Measurements from ENCODE around the gene ANKRD18A. TPM values are rescaled to one million over a fixed set of nuclear protein-coding genes. Genes with fewer than 3 reads are reported as not detected.
"Not testable (repeated sequence)": the region's sequence is repeated elsewhere in the genome, so short reads cannot be mapped to it uniquely, and the experiment has no call there.

Gene ANKRD18A
- total RNA-seq, 2 experiments from 2014 or later = 3.1 to 3.4 TPM

DNA sequence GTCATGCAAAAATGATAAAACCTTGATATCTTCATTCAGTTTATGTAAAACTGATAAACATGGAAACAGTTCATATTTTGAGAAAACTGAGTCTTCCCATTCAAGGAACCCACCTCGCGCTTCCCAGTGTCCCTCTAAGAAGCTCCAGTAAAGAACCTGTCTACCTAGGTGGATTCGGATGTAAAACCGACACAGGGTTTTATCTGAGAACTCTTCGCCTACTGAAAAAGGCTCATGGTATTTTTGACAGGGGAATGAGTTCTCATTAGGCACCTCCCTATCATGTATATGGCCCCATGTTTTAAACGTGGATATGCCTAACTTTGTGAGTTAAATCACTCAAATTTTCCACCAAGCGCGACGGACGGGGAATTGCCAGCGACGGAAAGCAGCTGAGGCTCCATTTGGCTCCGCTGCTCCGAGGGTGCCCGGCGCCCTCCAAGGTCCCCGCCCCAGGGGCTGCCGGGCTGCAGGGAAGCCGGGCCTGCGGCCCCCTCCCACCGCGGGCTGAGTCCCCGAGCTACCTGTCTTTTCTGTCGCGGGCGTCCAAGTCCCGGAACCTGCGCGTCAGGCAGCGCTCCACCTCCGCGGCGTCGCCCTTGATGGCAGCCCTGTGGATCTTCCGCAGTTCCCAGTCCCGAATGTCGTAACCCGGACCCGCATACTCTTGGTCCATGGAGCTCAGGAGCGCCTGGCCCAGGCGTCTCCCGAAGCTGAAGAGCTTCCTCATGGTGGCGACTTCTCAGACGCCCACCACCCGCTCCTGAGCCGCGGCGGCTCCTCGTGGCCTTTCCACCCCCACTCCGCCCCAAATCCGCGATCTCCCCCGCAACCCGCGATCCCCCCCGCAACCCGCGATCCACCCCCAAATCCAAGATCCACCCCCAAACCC is 594 bp downstream of the ANKRD18A start:
- peak overlapping the region; percentile 87 for H3K4me3 Mint-ChIP-seq
- DNase-seq = peak; percentile 29
- H3K9me3 Mint-ChIP-seq = peaks cover 4% of the 10 kb centered on the region
- POLR2A ChIA-PET = no interaction called here
- peaks cover 13% of the 10 kb centered on the region for H3K4me1 Mint-ChIP-seq
- peaks cover 21% of the 10 kb centered on the region for H3K27me3 Mint-ChIP-seq
- no peak overlapping the region for H3K27ac Mint-ChIP-seq
- no peaks in the 10 kb centered on the region for H3K36me3 Mint-ChIP-seq (ENCODE audit: low read depth)
- CTCF ChIA-PET = interaction anchor here (1.1 to 1.3 kb wide), 3 partner anchors 53 to 139 kb away, joined by 3 to 7 read pairs (median 4); no protein-coding TSS in a partner anchor

DNA sequence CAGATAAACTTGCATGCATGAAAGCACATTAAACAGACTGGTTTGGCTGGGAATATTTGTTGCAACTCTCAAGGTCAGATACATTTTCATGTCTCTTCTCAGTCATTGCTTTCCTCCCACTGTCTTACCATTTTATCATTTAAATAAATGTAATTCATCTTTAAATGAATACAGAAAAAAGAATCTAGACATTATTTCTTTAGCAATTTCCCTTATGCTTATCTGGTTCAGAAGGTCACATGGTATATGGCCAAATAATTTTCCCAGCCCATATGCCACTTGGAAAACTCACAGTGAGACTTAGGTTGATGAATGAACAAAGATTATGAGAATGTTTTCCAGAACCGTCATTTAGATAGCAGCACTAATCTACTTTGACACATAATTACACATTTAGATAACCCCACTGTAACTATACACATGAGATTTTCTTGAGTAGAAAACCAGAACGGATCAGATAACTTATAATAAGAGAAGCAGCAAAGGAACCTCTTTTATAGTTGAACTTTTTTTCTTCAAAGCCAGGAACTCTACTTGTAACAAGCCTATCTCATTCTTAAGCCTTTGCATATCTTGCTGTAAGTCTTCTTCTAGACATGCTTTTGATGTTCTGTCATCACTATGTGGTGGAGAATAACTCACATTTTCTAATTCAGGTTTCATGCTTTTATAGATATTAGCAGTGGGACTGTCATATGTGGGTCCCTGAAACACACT is 22.2 kb downstream of the ANKRD18A start:
- H3K27me3 Mint-ChIP-seq; POLR2A ChIA-PET; DNase-seq; H3K4me1 Mint-ChIP-seq; H3K4me3 Mint-ChIP-seq; CTCF ChIA-PET; H3K9me3 Mint-ChIP-seq; H3K36me3 Mint-ChIP-seq (ENCODE audit: low read depth); H3K27ac Mint-ChIP-seq: not testable (repeated sequence)

DNA sequence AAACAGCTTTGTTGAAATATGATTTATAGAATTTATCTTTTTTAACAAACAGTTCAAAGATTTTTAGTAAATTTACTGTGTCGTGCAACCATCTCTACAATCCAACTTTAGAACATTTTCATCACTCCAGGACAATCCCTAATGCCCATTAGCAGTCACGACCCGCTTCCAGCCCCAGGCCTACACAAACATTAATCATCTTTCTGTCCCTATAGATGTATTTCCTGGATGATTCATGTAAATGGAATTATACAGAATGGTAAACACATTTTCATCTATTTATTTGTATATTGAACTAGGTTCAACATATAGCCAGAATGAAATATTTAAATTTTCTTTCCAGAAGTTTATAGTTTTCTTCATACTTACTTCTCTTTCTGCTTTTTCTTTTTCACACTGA is 25.3 kb downstream of the ANKRD18A start:
- H3K9me3 Mint-ChIP-seq; H3K27me3 Mint-ChIP-seq; H3K4me3 Mint-ChIP-seq; POLR2A ChIA-PET; DNase-seq; H3K27ac Mint-ChIP-seq; CTCF ChIA-PET; H3K36me3 Mint-ChIP-seq (ENCODE audit: low read depth); H3K4me1 Mint-ChIP-seq: not testable (repeated sequence)

DNA sequence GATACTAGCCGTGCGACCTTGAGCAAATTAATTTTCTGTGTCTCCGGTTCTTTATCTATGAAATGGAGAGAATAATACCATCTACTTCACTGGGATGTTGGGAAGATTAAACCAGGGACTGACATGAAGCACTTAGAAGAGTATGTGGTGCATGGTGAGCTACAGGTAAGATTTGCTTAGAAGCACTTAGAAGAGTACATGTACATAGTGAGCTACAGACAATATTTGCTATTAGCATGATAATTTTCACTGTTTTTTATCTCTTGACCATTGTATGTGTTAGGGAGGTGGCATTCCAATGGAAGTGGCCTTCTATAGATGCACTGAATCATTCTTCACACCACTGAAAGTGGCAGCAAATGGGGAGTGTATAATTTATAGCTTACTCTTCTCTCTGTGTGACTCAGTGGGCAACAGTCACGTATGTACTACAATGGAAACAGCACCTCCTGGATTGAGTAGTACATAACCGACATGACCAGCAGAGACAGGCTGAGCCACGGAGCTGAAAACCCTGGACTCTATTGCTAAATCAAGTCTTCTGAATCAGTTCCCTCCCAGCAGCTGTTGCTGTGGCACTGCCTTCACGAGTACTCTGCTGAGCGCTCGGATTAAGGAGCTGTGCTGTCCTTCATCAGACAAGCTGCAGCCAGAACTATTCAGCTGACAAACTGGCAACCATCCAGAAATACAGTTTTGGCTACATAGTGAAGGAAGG is 28.9 kb downstream of the ANKRD18A start:
- POLR2A ChIA-PET; H3K4me1 Mint-ChIP-seq; H3K36me3 Mint-ChIP-seq (ENCODE audit: low read depth): not testable (repeated sequence)

DNA sequence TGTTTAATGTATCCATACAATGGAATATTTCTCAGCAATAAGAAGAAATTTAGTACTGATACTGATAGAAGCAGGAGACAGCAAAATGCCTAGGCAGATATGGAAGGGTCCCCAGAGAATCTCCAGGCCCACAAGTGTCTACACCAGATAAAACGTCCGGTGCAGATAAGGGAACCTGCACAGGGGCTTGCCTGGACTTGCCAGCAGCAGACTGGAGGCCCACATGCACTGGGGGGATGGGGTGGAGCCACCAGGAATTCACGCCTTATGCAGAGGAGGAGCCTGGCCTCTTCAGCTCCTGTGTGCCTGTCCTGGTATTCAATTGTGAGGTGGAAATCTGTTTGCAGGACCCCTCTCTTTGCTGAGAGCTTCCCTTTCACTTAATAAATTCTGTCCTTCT is 36.6 kb downstream of the ANKRD18A start:
- H3K4me1 Mint-ChIP-seq; H3K36me3 Mint-ChIP-seq (ENCODE audit: low read depth); H3K4me3 Mint-ChIP-seq; H3K9me3 Mint-ChIP-seq; CTCF ChIA-PET; DNase-seq; H3K27ac Mint-ChIP-seq; POLR2A ChIA-PET; H3K27me3 Mint-ChIP-seq: not testable (repeated sequence)

More for the DNA sequence above, 28.9 kb downstream of the ANKRD18A start:
- H3K27me3 Mint-ChIP-seq, CTCF ChIA-PET, H3K27ac Mint-ChIP-seq, H3K4me3 Mint-ChIP-seq, DNase-seq, H3K9me3 Mint-ChIP-seq: not testable (repeated sequence)

DNA sequence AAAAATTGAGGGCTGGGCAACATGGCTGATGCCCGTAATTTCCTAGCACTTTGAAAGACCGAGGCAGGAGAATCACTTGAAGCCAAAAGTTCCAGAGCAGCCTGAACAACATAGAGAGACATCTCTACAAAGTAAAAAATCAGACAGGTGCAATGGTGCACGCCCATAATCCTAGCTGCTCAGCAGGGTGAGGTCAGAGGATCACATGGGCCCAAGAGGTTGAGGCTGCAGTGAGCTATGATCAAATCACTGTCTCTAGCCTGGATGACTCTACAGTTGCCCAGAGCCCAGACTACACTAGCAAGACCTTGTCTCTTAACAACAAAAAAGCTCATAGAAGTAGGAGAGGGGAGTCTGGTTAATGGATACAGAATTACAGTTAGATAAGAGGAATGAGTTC is 40.3 kb downstream of the ANKRD18A start:
- POLR2A ChIA-PET; CTCF ChIA-PET; H3K4me3 Mint-ChIP-seq; DNase-seq; H3K9me3 Mint-ChIP-seq; H3K27me3 Mint-ChIP-seq; H3K36me3 Mint-ChIP-seq (ENCODE audit: low read depth); H3K27ac Mint-ChIP-seq; H3K4me1 Mint-ChIP-seq: not testable (repeated sequence)

DNA sequence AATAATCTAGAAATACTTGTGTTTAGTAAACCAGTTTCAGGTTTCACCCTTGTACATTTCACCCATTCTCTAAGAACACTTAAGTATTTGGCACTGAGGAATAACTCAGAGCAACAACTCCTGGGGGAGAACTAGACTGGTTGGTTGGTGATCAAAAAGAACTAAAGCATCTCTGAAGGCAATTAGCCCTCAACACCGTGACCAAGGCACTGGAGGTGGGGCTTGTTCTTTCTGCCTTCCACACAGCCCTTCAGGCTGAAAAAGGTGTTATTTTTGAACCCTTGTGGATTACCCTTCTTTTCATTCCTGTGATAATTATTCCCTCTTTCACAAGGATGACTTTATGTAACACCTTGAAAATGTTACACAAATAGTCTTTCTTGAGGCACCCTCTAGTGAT is 44.2 kb downstream of the ANKRD18A start:
- DNase-seq; CTCF ChIA-PET; H3K9me3 Mint-ChIP-seq; H3K27ac Mint-ChIP-seq; POLR2A ChIA-PET; H3K36me3 Mint-ChIP-seq (ENCODE audit: low read depth); H3K4me1 Mint-ChIP-seq; H3K27me3 Mint-ChIP-seq; H3K4me3 Mint-ChIP-seq: not testable (repeated sequence)

DNA sequence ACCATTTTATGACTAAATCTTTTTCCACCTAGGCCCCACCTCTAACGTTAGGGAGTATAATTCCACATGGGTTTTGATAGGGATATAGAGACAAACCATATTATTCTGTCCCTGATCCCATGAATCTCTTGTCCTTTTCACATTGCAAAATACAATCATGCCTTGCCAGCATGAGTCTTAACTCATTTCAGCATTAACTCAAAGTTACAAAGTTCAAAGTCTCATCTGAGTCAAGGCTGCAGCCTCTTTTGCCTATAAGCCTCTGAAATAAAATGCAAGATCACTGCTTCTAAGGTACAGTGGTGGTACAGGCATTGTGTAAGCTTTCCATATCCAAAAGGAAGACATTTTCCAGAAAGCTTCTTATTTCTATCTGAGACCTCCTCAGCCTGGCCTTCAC is 54.3 kb downstream of the ANKRD18A start:
- H3K27me3 Mint-ChIP-seq; H3K27ac Mint-ChIP-seq; H3K36me3 Mint-ChIP-seq (ENCODE audit: low read depth); H3K4me3 Mint-ChIP-seq; DNase-seq; POLR2A ChIA-PET; H3K4me1 Mint-ChIP-seq; CTCF ChIA-PET; H3K9me3 Mint-ChIP-seq: not testable (repeated sequence)

DNA sequence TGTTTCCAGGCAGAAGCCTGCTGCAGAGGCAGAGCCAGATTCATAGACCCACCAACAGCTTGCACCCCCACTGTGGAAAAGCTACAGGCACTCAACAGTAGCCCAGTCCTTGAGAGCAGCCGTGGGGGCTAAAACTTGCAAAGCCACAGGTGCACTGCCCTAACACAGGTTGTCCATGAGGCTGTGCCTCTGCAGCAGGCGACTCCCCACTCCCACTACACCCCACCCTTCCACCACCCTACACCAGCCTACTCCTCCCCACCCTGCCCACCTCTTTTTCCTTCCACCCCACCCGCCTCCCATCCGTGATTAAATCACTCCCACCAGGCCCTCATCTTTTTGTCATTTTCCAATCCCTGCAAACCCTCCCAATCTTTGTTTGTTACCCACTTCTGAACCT is 55.2 kb downstream of the ANKRD18A start:
- H3K4me3 Mint-ChIP-seq, CTCF ChIA-PET: not testable (repeated sequence)

DNA sequence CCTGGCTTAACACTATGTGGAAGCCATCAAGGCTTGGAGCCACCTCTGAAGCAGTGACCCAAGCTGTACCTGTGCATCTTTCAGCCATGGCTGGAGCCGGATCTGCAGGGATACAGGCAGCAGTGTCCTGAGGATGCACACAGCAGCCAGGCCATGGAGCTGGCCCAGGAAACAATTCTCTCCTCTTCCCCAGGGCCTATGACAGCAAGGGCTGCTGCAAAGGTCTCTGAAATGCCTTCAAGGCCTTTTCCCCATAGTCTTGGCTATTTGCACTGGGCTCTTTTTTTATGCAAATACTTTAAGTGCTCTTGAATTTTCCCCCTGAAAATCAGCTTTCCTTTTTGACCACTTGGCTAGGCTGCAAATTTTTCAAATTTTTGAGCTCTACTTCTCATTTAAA is 56.5 kb downstream of the ANKRD18A start:
- H3K4me1 Mint-ChIP-seq; CTCF ChIA-PET; H3K9me3 Mint-ChIP-seq; POLR2A ChIA-PET; DNase-seq; H3K4me3 Mint-ChIP-seq; H3K27me3 Mint-ChIP-seq; H3K27ac Mint-ChIP-seq; H3K36me3 Mint-ChIP-seq (ENCODE audit: low read depth): not testable (repeated sequence)

More for the DNA sequence above, 55.2 kb downstream of the ANKRD18A start:
- H3K27me3 Mint-ChIP-seq; H3K36me3 Mint-ChIP-seq (ENCODE audit: low read depth); H3K4me1 Mint-ChIP-seq; H3K27ac Mint-ChIP-seq; DNase-seq; POLR2A ChIA-PET; H3K9me3 Mint-ChIP-seq: not testable (repeated sequence)

DNA sequence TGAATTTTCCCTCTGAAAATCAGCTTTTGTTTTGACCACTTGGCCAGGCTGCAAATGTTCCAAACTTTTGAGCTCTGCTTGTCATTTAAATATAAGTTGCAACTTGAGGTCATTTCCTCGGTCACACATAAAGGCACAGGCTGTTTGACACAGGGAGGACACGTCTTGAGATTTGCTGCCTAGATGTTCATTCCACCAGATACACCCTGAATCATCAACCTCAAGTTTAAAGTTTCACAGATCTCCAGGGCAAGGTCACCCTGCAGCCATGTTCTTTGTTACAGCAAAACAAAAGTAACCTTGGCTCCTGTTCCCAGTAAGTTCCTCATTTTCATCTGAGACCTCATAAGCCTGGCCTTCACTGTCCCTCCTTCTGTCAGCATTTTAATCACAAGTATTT is 59.3 kb downstream of the ANKRD18A start:
- POLR2A ChIA-PET; H3K27me3 Mint-ChIP-seq; DNase-seq; H3K4me3 Mint-ChIP-seq; H3K27ac Mint-ChIP-seq; H3K9me3 Mint-ChIP-seq; H3K4me1 Mint-ChIP-seq; H3K36me3 Mint-ChIP-seq (ENCODE audit: low read depth); CTCF ChIA-PET: not testable (repeated sequence)

DNA sequence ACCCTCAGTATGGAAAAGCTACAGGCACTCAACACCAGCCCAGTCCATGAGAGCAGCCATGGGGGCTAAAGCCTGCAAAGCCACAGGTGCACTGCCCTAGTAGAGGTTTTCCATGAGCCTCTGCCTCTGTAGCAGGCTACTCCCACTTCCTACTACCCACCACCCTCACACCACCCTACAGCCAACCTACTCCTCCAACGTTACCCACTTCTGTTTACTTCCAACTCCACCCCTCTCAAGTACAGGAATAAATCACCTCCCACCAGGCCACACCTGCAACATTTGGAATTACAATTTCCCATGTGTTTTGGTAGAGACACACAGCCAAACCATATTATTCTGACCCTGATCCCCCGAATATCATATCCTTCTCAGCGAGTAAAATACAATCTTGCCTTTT is 61.2 kb downstream of the ANKRD18A start:
- H3K36me3 Mint-ChIP-seq (ENCODE audit: low read depth); H3K4me3 Mint-ChIP-seq; H3K27me3 Mint-ChIP-seq; POLR2A ChIA-PET; H3K4me1 Mint-ChIP-seq; H3K27ac Mint-ChIP-seq; H3K9me3 Mint-ChIP-seq; CTCF ChIA-PET; DNase-seq: not testable (repeated sequence)

DNA sequence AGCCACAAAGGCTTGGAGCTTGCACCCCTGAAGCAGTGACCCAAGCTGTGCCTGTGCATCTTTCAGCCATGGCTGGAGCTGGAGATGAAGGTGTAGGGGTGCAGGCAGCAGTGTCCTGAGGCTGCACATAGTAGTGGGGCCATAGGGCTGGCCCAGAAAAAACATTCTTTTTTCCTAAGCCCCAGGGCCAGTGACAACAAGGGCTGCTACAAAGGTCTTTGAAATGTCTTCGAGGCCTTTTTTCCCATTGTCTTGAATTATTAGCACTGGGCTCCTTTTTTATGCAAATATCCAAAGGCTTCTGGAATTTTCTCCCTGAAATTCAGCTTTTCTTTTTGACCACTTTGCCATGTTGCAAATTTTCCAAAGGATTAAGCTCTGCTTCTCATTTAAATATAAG is 62.6 kb downstream of the ANKRD18A start:
- POLR2A ChIA-PET, DNase-seq, H3K27ac Mint-ChIP-seq: not testable (repeated sequence)

More for the DNA sequence above, 62.6 kb downstream of the ANKRD18A start:
- CTCF ChIA-PET; H3K27me3 Mint-ChIP-seq; H3K36me3 Mint-ChIP-seq (ENCODE audit: low read depth); H3K4me1 Mint-ChIP-seq; H3K9me3 Mint-ChIP-seq; H3K4me3 Mint-ChIP-seq: not testable (repeated sequence)

Measured in activated CD4-positive, alpha-beta memory T cell treated with anti-CD3 and anti-CD28 coated beads, Interleukin-2, amount 10 ng/mL, durations not matched to agents 7 days and 5 days (primary cell).